ENCODE results near the gene ELAVL4. TPM values are rescaled to one million over a fixed set of nuclear protein-coding genes. Genes with fewer than 3 reads are reported as not detected.

ELAVL4 gene
- total and polyA plus RNA-seq, 2 of the 8 experiments (the other 6 are each of a cell fraction or from before 2014, with no cell fraction given) = 0.21 to 0.89 TPM

DNA sequence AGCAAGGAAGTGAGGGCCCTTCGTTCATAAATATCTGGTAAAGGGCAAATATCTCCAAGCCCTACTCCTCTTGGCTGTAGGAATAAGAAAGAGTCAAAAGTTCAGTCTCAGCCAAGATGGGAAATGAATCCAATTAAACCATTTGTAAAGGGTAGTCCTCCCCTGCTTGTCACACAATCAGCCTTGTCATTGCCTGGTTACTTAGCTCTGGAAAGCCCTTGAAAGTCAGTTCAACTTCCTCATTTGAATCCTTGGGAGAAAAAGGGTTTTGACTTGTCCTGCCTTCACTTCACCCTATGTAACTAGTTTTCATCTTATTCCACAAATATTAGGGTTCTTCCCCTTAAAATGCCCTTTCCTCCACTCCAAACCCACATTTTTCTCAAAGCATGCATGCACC lies 100.0 kb downstream of the ELAVL4 start (continued):
- TF ChIP-seq YY1 (IDR thresholded peaks at IDR 0.05; ENCODE audit: low read depth, low read length) (no peak), SIRT6 (IDR thresholded peaks at IDR 0.05; ENCODE audit: low read length) (no peak), NRF1 (IDR thresholded peaks at IDR 0.05; ENCODE audit: low read depth, low read length) (no peak), POLR2A (IDR thresholded peaks at IDR 0.05; ENCODE audit: control extremely low read depth in 1 of 2, low read depth in 2 of 2, low read length in 2 of 2) (no peak), CEBPB (IDR thresholded peaks at IDR 0.05; ENCODE audit: low read depth, low read length) (no peak), KDM1A (IDR thresholded peaks at IDR 0.05; ENCODE audit: borderline replicate concordance, low read length) (no peak), TAF7 (optimal IDR thresholded peaks at IDR 0.05; ENCODE audit: borderline replicate concordance, low read depth, low read length) (no peak), CHD1 (IDR thresholded peaks at IDR 0.05; ENCODE audit: low read depth, low read length) (no peak)
